SW 1271 (cell line): Measurements from ENCODE around the gene TMEM89.

Experiments used
- DNase-seq, 2 experiments: peaks; one replicate each; lab custom pipeline; 2025; lab: John Stamatoyannopoulos, UW

Gene TMEM89

GRCh38 chr3:48642605-48643004 is 21.0 kb upstream of the TMEM89 start:
- DNase-seq: no peak

- DNase-seq: no peak
Measured at GRCh38 chr3:48641396-48641795, 19.8 kb upstream of the TMEM89 start.

- no peak for DNase-seq
Measured at GRCh38 chr3:48639944-48640606, 18.5 kb upstream of the TMEM89 start.

GRCh38 chr3:48637305-48637704 is 15.7 kb upstream of the TMEM89 start:
- DNase-seq: no peak

- no peak for DNase-seq
Measured at GRCh38 chr3:48636149-48636655, 14.6 kb upstream of the TMEM89 start.

GRCh38 chr3:48635222-48636021 is 13.9 kb upstream of the TMEM89 start, which contains the start of gene SLC26A6:
Gene SLC26A6 (minus strand): TSS chr3:48635461. CDS start chr3:48635393, 68 bp downstream.
- peak; percentile 61 to 86 for DNase-seq

- DNase-seq: peak in 1 of 2 experiments; percentile 30
Measured at GRCh38 chr3:48634661-48635221, 13.2 kb upstream of the TMEM89 start.

GRCh38 chr3:48633743-48634142 is 12.2 kb upstream of the TMEM89 start:
- no peak for DNase-seq

GRCh38 chr3:48633256-48633655 is 11.7 kb upstream of the TMEM89 start:
- no peak for DNase-seq

GRCh38 chr3:48631516-48632448 is 10.2 kb upstream of the TMEM89 start:
- DNase-seq: no peak

- DNase-seq: no peak
Measured at GRCh38 chr3:48630833-48631232, 9.3 kb upstream of the TMEM89 start.

GRCh38 chr3:48630407-48630806 is 8.8 kb upstream of the TMEM89 start:
- DNase-seq: no peak

GRCh38 chr3:48629894-48630293 is 8.3 kb upstream of the TMEM89 start:
- DNase-seq: no peak

- DNase-seq: no peak
Measured at GRCh38 chr3:48628277-48629017, 6.9 kb upstream of the TMEM89 start.

- no peak for DNase-seq
Measured at GRCh38 chr3:48625600-48625999, 4.0 kb upstream of the TMEM89 start.

GRCh38 chr3:48624767-48625166 is 3.2 kb upstream of the TMEM89 start:
- no peak for DNase-seq

- no peak for DNase-seq
Measured at GRCh38 chr3:48623851-48624547, 2.4 kb upstream of the TMEM89 start.

- no peak for DNase-seq
Measured at GRCh38 chr3:48619541-48620524, 1.7 kb downstream of the TMEM89 start.

GRCh38 chr3:48617559-48617958 is 4.0 kb downstream of the TMEM89 start:
- no peak for DNase-seq
